Activated CD8-positive, alpha-beta memory T cell treated with anti-CD3 and anti-CD28 coated beads, Interleukin-2, amount 10 ng/mL, durations not matched to agents 7 days and 5 days (primary cell): ENCODE results near the gene ABR. TPM values are rescaled to one million over a fixed set of nuclear protein-coding genes. Genes with fewer than 3 reads are reported as not detected.

ENCODE experiments used
- ATAC-seq: fragments of 150-1000 bp; cut with Tn5 transposase; one replicate; pipeline ENCODE4 v1.10.0; 2021; ENCODE audit warnings: moderate library complexity
- CTCF ChIA-PET: fragments of 350-600 bp; sonication (Branson Sonifier 250); formaldehyde crosslinking; loops from one replicate; lab custom pipeline; 2021; ENCODE audit warnings: antibody characterized with exemption; lab: Charles Lee
- DNase-seq: peaks from one replicate; pipeline ENCODE4 v3.0.0-alpha.2; 2020
- H3K27ac Mint-ChIP-seq: one replicate; pipeline ENCODE4 v1.8.0; 2021; ENCODE audit warnings: mild to moderate bottlenecking, mixed read lengths
- H3K27me3 Mint-ChIP-seq: one replicate; pipeline ENCODE4 v1.8.0; 2021; ENCODE audit warnings: mixed read lengths
- H3K36me3 Mint-ChIP-seq: one replicate; pipeline ENCODE4 v1.8.0; 2021; ENCODE audit warnings: mild to moderate bottlenecking, mixed read lengths
- H3K4me1 Mint-ChIP-seq: one replicate; pipeline ENCODE4 v1.8.0; 2021; ENCODE audit warnings: mixed read lengths
- H3K4me3 Mint-ChIP-seq: one replicate; pipeline ENCODE4 v1.8.0; 2021; ENCODE audit warnings: mild to moderate bottlenecking, moderate library complexity, mixed read lengths
- H3K9me3 Mint-ChIP-seq: one replicate; pipeline ENCODE4 v1.8.0; 2022; ENCODE audit warnings: low read depth, mixed read lengths
- microRNA-seq: library from miRNA; unstranded; fragments of <30 nt; microRNA quantifications from one replicate; pipeline ENCODE4 v1.2.0, GENCODE V29; 2022
- total RNA-seq, 2 experiments: library from RNA; stranded (reverse); gene quantifications; one replicate each; pipeline ENCODE4 v1.2.3, GENCODE V29; 2021

ABR gene
- total RNA-seq, 2 experiments from 2014 or later, result 83.2 to 145 TPM

DNA sequence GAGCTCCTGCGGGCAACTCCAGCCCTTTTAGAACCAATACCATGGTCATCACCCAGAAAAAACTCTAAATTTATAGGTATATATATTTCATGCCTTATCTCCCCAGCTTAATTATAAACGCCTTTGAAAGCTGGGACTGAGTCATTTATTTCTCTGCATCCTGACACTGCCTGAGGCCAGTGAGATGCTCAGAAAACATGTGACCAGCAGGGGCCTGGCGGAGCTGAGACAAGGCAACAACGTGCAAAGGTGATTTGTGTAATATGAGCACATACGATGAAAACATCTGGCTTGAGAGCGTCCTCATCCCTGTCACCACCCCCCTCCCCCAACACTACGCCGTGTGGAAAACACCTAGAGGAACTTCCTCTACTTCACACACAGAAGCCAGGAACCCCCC, 222.9 kb downstream of the ABR start:
- no peaks in the 10 kb centered on the region for H3K9me3 Mint-ChIP-seq
- H3K36me3 Mint-ChIP-seq, result no peaks in the 10 kb centered on the region
- H3K27me3 Mint-ChIP-seq, result peaks cover 2% of the 10 kb centered on the region
- CTCF ChIA-PET, result interaction anchor here (0.9 kb wide), 1 partner anchor 40 kb away, joined by 3 read pairs; the partner anchor contains the start of gene TIMM22
- DNase-seq (no peak), ATAC-seq (no peak)
- H3K27ac Mint-ChIP-seq, result no peak overlapping the region
- no peaks in the 10 kb centered on the region for H3K4me1 Mint-ChIP-seq
- H3K4me3 Mint-ChIP-seq, result no peak overlapping the region

GRCh38 chr17:954431-955164, 225.2 kb downstream of the ABR start:
- CTCF ChIA-PET, result interaction anchor here (0.7 to 1.2 kb wide), 2 partner anchors 18 to 26 kb away, joined by 3 to 4 read pairs; no protein-coding TSS in a partner anchor
- no peaks in the 10 kb centered on the region for H3K9me3 Mint-ChIP-seq
- H3K27ac Mint-ChIP-seq, result no peak overlapping the region
- H3K36me3 Mint-ChIP-seq, result no peaks in the 10 kb centered on the region
- peaks cover 2% of the 10 kb centered on the region for H3K4me1 Mint-ChIP-seq
- H3K27me3 Mint-ChIP-seq, result peaks cover 16% of the 10 kb centered on the region
- DNase-seq (no peak), ATAC-seq (no peak)
- H3K4me3 Mint-ChIP-seq, result no peak overlapping the region

GRCh38 chr17:953767-954166, 226.0 kb downstream of the ABR start:
- H3K4me1 Mint-ChIP-seq, result peaks cover 2% of the 10 kb centered on the region
- DNase-seq (no peak), ATAC-seq (no peak)
- peaks cover 16% of the 10 kb centered on the region for H3K27me3 Mint-ChIP-seq
- H3K36me3 Mint-ChIP-seq, result no peaks in the 10 kb centered on the region
- no peak overlapping the region for H3K4me3 Mint-ChIP-seq
- CTCF ChIA-PET, result interaction anchor here (1.2 kb wide), 1 partner anchor 27 kb away, joined by 3 read pairs; no protein-coding TSS in a partner anchor
- no peaks in the 10 kb centered on the region for H3K9me3 Mint-ChIP-seq
- H3K27ac Mint-ChIP-seq, result no peak overlapping the region

Small RNA genes within 50 kb of the gene (microRNA-seq; reads per million reads assigned to microRNA genes)
- not detected for gene MIR3183

Other genes starting within 250 kb of the ABR start
- under 1 TPM; 0.14 to 0.70 TPM for gene NXN, start 200.2 kb downstream of the ABR start, total RNA-seq
- gene TIMM22, start 182.9 kb downstream of the ABR start, total RNA-seq, result 10 to 100 TPM in 1 of 2 experiments, 1 to 10 TPM in 1; 9.7 to 12.5 TPM
- gene BHLHA9, start 90.5 kb upstream of the ABR start, total RNA-seq, result not detected
- under 1 TPM; 0.12 to 0.35 TPM for gene TRARG1, start 99.7 kb upstream of the ABR start, total RNA-seq
- 100 to 1,000 TPM; 341 to 452 TPM for gene YWHAE, start 220.2 kb upstream of the ABR start, total RNA-seq